Activated CD8-positive, alpha-beta T cell treated with anti-CD3 and anti-CD28 coated beads, Interleukin-2, amount 10 ng/mL, durations not matched to agents 7 days and 5 days (primary cell): ENCODE results near the gene SF3B6. TPM values are rescaled to one million over a fixed set of nuclear protein-coding genes. Genes with fewer than 3 reads are reported as not detected.

ENCODE experiments used
- total RNA-seq, 2 experiments: library from RNA; stranded (reverse); gene quantifications; one replicate each; pipeline ENCODE4 v1.2.3, GENCODE V29; 2021

Gene SF3B6
- total RNA-seq, 2 experiments from 2014 or later: 94.6 to 96.2 TPM

Other genes with a start within 250 kb of the SF3B6 start
- 10 to 100 TPM; 28.2 to 32.0 TPM for gene ATAD2B, start 149.2 kb downstream of the SF3B6 start, total RNA-seq
- gene UBXN2A, start 135.9 kb downstream of the SF3B6 start, total RNA-seq: 10 to 100 TPM; 13.0 to 14.3 TPM
- gene MFSD2B, start 66.2 kb downstream of the SF3B6 start, total RNA-seq: under 1 TPM; 0.34 to 0.44 TPM
- 10 to 100 TPM; 23.2 to 24.1 TPM for gene WDCP, start 28.9 kb downstream of the SF3B6 start, total RNA-seq
- 1 to 10 TPM; 3.2 to 3.4 TPM for gene FKBP1B, start 26.6 kb downstream of the SF3B6 start, total RNA-seq
- 1 to 10 TPM; 5.3 to 6.5 TPM for gene TP53I3, start 8.5 kb upstream of the SF3B6 start, total RNA-seq
- under 1 TPM in 1 of 2 experiments, not detected in 1; 0.26 TPM for gene PFN4, start 47.0 kb upstream of the SF3B6 start, total RNA-seq
- gene FAM228B, start 47.1 kb upstream of the SF3B6 start, total RNA-seq: 1 to 10 TPM; 6.2 to 6.9 TPM
- not detected for gene FAM228A, start 98.7 kb upstream of the SF3B6 start, total RNA-seq